Mucosa of stomach (tissue), 1 donor: ENCODE measurements around the gene WDR43.
"Not testable (repeated sequence)": the region's sequence is repeated elsewhere in the genome, so short reads cannot be mapped to it uniquely, and the experiment has no call there.

Experiments
- H3K27me3 ChIP-seq: one replicate; pipeline ENCODE4 v1.7.0; 2013; ENCODE audit warnings: mild to moderate bottlenecking, low read length; ENCODE audit not compliant: control insufficient read depth, insufficient read depth
- H3K36me3 ChIP-seq: one replicate; pipeline ENCODE4 v1.7.0; 2013; ENCODE audit warnings: low read length; ENCODE audit not compliant: control insufficient read depth, insufficient read depth
- H3K4me1 ChIP-seq: one replicate; pipeline ENCODE4 v1.7.0; 2013; ENCODE audit warnings: mild to moderate bottlenecking, low read length; ENCODE audit not compliant: control insufficient read depth, insufficient read depth
- H3K4me3 ChIP-seq: one replicate; pipeline ENCODE4 v1.7.0; 2013; ENCODE audit warnings: low read length
- H3K9ac ChIP-seq: one replicate; pipeline ENCODE4 v1.7.0; 2013; ENCODE audit warnings: mild to moderate bottlenecking, low read length, moderate library complexity
- H3K9me3 ChIP-seq: one replicate; pipeline ENCODE4 v1.7.0; 2013; ENCODE audit warnings: mild to moderate bottlenecking, low read length, moderate library complexity; ENCODE audit not compliant: control insufficient read depth
- donor health status: Pancreatic carcinoma.

Gene WDR43

DNA sequence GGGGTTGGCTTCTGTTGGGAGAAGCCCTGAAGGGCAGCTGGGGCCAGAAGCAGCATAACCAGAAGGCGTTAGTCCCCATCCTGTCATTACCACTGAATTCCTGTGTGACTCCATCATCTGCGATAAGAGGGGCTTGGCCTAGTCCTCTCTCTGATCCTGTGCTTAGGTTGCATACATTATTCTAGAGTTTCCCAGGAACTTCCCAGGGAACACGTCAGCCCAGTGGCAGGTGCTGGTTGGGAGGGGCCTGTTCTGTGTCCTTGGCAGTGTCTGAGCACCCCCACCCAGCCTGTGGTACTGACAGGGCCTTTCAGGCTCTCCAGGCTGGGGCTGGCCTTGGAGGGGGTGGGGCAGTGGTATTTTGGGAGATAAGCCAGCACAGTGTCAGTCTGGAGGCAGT, 82.1 kb downstream of the WDR43 start:
- Histone ChIP-seq H3K27me3 (no peaks in the 10 kb centered on the region), H3K36me3 (no peaks in the 10 kb centered on the region), H3K4me3 (no peak overlapping the region), H3K4me1 (peaks cover 27% of the 10 kb centered on the region), H3K9me3 (no peaks in the 10 kb centered on the region), H3K9ac (no peak overlapping the region)

DNA sequence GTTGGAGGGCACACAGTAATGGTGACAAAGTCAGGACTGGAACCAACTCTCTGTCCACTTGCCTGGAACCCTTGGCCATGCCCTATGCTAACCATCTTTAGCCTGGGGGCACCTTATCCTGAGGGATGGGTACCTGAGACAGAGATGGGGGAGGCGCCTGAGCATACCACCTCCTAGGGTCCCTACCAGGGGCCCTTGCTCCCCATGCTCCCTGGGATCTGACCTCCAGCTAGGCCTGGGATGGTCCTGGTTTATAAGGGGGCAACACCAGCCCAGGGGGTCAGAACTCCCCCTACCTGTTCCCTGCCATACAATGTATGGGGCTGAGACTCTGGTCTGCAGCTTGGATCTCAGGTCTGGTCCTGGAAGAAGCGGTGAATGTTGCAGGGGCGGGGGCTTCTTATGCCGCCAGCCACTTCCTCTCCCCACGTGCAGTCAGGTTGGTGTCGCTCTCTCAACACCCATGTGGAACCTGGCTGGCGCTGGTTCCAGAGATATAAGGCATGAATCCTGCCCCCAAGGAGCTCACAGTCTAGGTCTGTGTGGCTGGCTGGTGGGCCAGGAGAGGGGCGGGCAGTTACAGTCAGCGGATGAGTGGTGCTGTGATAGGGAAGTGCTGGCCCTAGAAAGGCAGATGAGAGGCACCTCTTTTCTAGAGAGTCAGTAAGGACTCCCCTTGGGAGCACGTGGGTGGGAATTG, 82.9 kb downstream of the WDR43 start:
- Histone ChIP-seq H3K9ac (no peak overlapping the region), H3K9me3 (no peaks in the 10 kb centered on the region), H3K4me1 (peaks cover 35% of the 10 kb centered on the region), H3K4me3 (no peak overlapping the region), H3K36me3 (no peaks in the 10 kb centered on the region), H3K27me3 (no peaks in the 10 kb centered on the region)

DNA sequence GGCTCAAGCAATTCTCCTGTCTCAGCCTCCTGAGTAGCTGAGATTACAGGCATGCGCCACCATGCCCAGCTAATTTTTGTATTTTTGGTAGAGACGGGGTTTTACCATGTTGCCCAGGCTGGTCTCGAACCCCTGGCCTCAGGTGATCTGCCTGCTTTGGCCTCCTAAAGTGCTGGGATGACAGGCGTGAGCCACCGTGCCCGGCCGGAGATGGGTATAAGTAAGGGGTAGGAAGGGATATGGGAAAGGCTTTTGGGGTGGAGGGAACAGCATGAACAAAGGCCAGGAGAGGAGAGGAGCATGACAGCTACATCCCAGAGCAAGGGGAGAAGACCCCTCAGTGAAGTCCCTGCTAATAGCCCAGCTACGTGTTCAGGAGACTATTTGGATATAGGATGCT, 83.5 kb downstream of the WDR43 start:
- not testable (repeated sequence) for H3K27me3 ChIP-seq, H3K9me3 ChIP-seq, H3K9ac ChIP-seq, H3K4me3 ChIP-seq, H3K36me3 ChIP-seq
- H3K4me1 ChIP-seq: peaks cover 35% of the 10 kb centered on the region

DNA sequence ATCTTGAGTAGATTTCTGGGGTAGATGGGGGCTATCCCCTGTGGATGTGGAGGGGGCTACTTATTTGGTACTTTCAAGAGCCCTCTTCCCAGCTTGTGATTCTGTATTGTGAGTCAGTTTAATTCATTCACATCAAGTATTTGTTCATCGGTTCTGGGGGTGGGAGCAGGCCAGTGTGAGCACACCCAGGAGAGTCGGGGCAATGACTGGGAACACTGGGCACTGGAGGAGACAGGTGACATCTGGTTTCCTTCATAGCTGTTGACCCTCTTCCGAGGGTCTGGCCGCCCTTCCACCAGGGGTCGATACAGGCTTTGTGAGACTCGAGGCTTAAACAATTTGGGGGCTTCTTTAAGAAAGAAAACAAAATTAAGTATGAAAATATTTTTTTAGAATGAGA, 84.1 kb downstream of the WDR43 start:
- Histone ChIP-seq H3K9ac (no peak overlapping the region), H3K4me1 (peaks cover 35% of the 10 kb centered on the region), H3K9me3 (no peaks in the 10 kb centered on the region), H3K36me3 (no peaks in the 10 kb centered on the region), H3K4me3 (no peak overlapping the region), H3K27me3 (no peaks in the 10 kb centered on the region)

DNA sequence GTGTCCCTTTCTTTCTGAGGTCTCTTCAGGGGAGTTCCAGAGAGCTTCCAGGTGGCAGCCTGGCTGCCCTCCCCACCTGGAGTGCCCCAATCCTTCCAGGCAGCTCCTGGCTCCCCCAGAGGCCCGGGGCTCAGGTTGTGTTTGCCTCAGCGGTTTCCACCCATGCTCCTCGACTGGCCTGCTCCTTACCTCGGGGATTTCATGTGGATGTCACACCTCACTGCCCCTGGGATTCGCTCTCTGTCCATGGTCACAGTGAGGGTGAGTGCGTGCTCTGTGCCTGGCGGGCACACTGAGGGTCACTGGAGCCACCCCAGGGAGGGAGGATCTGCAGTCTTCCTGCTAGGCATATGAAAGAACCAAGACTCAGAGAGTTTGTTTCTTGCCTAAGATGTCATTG, 84.6 kb downstream of the WDR43 start:
- Histone ChIP-seq H3K36me3 (no peaks in the 10 kb centered on the region), H3K27me3 (no peaks in the 10 kb centered on the region), H3K4me1 (peaks cover 35% of the 10 kb centered on the region), H3K9me3 (no peaks in the 10 kb centered on the region), H3K9ac (no peak overlapping the region), H3K4me3 (no peak overlapping the region)

DNA sequence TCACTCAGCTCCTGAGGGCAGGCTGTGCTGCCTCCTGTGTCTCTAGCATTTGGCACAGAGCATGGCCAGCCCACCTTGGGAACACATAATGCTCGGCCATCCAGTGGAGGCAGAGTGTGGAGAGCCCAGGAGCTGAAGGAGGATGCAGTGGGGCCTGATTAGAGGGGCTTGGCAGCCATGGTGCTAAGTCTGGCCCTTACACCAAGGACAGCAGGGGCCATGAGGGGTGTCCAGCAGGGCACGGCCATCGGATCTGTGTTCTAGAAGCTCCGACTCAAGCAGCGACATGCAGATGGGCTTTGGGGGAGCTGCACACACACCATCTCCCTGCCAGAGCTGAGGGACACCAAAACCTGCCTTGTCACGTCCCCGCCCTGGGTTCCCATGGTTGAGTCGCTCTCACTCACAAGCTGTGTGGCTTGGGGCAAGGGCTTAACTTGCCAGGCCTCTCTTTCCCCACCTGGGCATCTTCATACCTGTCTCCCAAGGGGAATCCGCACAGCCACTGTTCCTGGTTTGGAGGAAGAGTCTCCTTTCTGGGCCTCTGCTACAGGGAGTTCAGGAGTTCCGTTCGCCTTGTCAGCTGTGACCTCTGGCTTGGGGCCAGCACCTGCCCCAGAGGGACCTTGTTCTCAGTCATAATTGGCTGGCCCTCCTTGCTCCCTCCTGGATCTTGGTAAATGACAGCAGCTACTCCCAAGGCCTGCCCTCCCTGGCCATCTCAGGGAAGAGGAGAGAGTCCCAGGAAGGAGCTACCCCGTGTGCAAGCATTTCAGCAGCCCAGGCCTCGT, 85.3 kb downstream of the WDR43 start:
- no peak overlapping the region for H3K4me3 ChIP-seq
- H3K9ac ChIP-seq: no peak overlapping the region

DNA sequence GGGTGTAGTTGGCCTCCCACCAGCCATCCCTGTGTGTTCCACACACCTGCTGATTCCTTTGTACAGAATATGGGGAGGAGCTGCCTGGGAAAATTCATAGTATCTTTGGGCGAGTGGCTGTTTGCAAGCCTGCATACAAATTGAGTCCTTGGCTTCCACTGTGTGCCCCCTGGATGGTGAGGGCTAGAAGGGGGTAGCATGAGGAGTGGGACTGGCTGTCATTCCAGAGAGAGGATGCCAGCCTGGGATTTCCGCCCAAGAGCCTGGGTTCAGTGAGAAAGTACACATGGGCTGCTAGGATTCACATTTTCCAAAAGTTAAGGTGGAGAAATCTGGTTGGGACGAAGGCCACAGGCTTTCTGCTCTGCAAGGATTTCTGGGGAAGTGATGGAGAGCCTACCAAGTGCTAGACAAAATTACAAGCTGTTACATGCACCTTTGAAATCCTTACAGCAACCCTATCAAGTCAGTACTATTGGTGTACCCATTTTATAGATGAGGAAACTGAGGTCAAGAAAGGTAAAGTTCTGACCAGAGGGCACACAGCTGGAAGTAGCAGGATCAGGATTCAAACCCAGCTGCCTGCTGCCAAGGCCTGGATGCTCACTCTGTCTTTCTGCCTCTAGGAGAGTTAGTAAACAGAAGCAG, 86.0 kb downstream of the WDR43 start:
- H3K36me3 ChIP-seq: no peaks in the 10 kb centered on the region
- H3K4me3 ChIP-seq: no peak overlapping the region
- H3K4me1 ChIP-seq: peaks cover 35% of the 10 kb centered on the region
- H3K27me3 ChIP-seq: no peaks in the 10 kb centered on the region
- no peaks in the 10 kb centered on the region for H3K9me3 ChIP-seq
- no peak overlapping the region for H3K9ac ChIP-seq

More for the DNA sequence above, 85.3 kb downstream of the WDR43 start:
- H3K4me1 ChIP-seq: peaks cover 35% of the 10 kb centered on the region
- H3K36me3 ChIP-seq: no peaks in the 10 kb centered on the region
- no peaks in the 10 kb centered on the region for H3K9me3 ChIP-seq
- no peaks in the 10 kb centered on the region for H3K27me3 ChIP-seq

DNA sequence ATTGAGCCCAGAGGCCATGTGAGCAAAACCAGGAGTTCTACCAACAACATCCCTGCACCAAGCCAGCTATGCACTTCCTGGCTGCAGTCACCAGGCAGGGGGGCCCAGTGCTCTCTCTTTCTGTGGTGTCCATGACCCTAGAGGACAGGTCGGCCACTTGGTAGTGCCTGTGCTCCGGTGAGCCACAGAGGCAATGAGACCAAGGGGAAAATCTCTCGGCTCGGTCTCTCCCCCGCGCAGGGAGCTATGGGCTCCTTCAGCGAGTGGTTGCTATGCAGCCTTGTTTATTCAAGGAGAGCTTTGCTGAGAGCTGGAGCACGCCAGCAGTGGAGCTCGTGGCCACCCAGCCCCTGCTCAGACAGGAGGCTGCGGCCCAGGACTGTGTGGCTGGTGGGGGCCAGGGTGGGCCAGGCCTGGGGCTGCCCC, 86.6 kb downstream of the WDR43 start, which contains the start of gene TOGARAM2:
TSS of gene TOGARAM2 (plus strand) at position 283 of the 426 bp plus-strand sequence. CDS start 13,537 bp downstream, outside the sequence.
- H3K4me1 ChIP-seq: peaks cover 35% of the 10 kb centered on the region
- H3K4me3 ChIP-seq: no peak within 1 kb of the TSS
- peak within 1 kb of the TSS; percentile 41 for H3K9ac ChIP-seq
- H3K36me3 ChIP-seq: no peaks in the 10 kb centered on the region
- no peaks in the 10 kb centered on the region for H3K27me3 ChIP-seq
- no peaks in the 10 kb centered on the region for H3K9me3 ChIP-seq

DNA sequence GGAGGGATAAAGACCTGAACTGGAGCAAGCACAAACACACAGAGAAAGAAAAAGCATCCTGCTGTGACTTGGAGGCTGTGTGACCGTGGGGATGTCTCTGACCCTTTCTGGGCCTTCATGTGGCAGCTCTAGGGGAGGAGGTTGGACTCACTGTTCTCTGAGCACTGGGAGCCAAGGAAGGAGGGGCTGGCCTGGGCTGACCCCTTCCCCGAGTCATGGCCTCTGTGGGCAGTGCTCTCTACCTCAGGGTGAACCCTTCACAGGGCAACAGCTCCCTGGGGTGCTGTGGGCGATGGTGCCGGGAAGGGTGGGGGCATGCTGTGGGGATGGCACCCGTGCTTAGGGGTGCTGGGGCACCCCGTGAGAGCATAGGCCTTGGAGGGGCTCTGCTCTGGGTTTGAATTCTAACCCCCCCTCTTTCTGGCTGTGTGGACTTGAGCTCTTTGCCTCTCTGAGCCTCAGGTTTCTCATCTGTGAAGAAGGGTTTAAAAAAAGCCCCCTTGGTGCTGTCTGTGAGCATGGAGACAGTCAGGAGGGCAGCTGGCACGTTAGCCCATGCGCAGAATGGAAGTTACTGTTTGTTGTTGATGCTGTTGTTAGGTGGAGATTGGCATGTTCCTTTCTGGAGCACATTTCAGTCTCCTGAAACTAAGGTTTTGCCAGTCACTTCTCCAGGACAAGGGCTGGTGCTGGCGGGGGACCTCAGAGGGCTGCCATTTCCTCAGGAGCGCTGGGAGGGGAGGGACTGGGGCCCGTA, 87.3 kb downstream of the WDR43 start:
- no peaks in the 10 kb centered on the region for H3K36me3 ChIP-seq
- no peaks in the 10 kb centered on the region for H3K27me3 ChIP-seq
- peaks cover 30% of the 10 kb centered on the region for H3K4me1 ChIP-seq
- no peaks in the 10 kb centered on the region for H3K9me3 ChIP-seq
- peak overlapping the region; percentile 41 for H3K9ac ChIP-seq
- H3K4me3 ChIP-seq: no peak overlapping the region

DNA sequence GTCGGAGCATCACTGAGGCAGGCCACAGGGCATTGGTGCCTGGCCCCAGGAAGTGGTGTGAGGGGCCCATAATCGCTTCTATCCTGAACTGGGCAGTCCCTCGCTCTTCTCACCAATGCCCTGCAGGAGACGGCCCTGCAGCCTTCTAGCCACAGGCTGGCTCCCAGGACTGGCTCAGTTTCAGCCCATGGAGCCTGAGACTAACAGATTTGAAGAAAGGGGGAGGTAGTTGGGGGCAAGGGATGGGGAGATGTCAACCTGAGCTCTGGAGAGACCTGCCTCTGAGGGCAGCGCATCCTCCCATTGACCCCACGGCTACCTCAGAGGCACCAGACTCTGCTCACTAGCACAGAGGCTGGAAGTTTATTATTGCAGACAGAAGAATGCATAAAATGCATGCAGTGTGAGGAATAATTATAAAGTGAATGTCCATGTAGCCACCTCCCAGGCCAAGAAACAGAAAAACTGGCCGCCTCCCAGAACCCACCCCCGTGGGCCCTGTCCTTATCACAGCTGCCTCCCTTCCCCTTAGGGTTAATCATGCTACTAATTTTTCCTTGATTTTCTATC, 88.0 kb downstream of the WDR43 start:
- H3K27me3 ChIP-seq: no peaks in the 10 kb centered on the region
- H3K9ac ChIP-seq: no peak overlapping the region
- no peaks in the 10 kb centered on the region for H3K36me3 ChIP-seq
- no peaks in the 10 kb centered on the region for H3K9me3 ChIP-seq
- H3K4me1 ChIP-seq: peaks cover 24% of the 10 kb centered on the region
- H3K4me3 ChIP-seq: no peak overlapping the region

DNA sequence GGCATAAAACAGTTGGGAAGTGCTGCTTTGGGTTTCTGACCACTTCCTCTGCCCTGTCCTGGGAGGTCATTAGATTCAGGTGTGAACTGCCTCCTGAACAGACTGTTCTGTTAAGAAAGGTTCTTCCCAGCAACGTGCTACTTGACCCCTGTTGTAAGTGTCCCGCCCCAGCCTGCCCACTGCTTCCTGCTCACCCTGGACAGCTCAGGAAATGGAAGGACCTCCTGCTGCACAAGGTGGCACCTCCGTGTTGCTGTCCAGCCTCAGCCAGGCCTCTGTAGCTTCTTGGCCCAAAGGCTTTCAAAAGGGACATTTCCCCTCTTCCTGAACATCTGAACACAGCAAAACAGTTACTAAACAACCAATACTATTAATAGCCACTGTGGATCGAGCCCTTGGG, 92.0 kb downstream of the WDR43 start:
- Histone ChIP-seq H3K9me3 (no peaks in the 10 kb centered on the region), H3K4me3 (no peak overlapping the region), H3K27me3 (no peaks in the 10 kb centered on the region), H3K36me3 (no peaks in the 10 kb centered on the region), H3K4me1 (peaks cover 12% of the 10 kb centered on the region), H3K9ac (no peak overlapping the region)
